GM18909 (cell line): ENCODE data around the gene TMPRSS7.
"Not testable (repeated sequence)": the region's sequence is repeated elsewhere in the genome, so short reads cannot be mapped to it uniquely, and the experiment has no call there.

Source experiments
- ATAC-seq: cut with Tn5 transposase; IDR thresholded peaks from one replicate; pipeline ENCODE4 v1.9.1; 2021; ENCODE audit warnings: mild to moderate bottlenecking; ENCODE audit not compliant: unreplicated experiment, poor library complexity

The TMPRSS7 gene

DNA sequence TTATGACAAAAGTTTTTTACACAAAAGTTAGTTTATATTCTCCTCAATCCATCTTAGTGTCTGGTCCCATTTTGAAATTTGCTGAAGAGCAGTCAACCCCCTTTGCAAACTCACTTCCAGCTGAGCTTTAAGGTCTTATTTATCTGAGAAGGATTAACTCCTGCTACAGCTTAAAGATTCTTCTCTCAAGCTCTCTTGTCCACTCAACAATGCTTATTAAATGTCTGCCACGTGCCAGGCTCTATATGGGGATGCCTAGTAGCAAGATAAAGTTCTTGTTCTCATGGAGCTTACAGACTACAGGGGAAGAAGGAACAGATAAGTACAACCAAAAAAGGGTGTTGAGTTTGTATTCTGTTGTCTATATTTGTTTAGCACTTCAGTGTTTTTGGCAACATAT lies 18.7 kb downstream of the TMPRSS7 start:
- ATAC-seq = no peak

DNA sequence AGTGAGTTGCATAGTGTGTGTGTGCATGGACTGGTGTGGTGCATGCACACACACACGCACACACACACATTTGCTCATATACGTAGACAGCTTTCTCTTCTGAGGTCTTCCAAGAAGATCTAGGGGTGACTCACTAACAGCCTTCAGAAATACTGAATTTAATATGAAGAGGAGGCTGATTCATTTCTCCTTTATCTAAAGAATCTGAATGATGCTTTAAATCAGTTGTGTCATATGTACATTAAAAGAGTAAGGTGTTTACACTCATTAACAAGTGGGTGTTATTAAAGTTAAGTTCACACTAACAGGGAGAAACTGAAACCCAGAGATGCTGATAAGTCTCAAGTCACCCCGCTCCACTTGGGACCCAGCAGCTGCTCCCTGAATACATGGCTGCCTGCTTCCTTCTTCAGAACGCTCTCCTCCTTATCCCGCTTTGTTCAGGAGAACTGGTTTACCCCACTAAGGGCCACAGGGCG lies 22.0 kb downstream of the TMPRSS7 start:
- ATAC-seq = no peak

DNA sequence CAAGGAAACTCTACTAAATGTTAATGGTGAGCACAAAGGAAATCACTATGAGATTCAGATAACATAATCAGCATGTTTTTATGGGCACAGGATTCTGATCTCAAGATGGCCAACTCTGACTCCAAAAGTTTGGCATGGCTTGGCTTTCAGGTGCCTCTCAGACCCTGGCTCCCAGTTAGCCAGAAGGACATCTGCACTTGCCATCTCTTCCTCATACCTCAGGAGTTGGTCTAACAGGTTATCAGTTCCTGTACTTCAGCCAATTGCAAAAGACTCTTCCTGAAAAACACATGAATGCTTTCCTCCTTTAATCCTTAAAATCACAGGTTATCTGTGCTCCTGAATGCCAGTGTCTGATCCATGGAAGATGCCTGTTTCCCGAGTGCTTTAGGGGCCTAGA lies 25.0 kb downstream of the TMPRSS7 start:
- ATAC-seq = no peak

DNA sequence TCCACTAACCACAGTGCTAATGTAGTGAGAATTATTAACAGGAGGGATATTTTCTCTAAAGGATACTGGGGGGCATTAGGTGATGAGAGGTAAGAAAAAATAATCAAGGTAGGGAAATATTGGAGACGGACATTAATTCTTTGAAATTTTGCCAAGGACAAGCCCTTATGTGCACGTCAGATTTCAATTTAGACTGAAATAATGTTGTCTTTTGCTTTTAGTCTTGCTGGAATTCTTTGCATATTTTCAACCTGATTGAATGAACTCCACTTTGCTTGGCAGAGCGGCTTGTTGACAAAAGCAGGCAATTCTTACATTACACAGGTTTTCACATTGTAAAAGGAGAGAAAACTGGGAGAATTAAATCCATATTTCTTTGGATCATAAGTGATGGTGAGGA lies 26.6 kb downstream of the TMPRSS7 start:
- no peak for ATAC-seq

DNA sequence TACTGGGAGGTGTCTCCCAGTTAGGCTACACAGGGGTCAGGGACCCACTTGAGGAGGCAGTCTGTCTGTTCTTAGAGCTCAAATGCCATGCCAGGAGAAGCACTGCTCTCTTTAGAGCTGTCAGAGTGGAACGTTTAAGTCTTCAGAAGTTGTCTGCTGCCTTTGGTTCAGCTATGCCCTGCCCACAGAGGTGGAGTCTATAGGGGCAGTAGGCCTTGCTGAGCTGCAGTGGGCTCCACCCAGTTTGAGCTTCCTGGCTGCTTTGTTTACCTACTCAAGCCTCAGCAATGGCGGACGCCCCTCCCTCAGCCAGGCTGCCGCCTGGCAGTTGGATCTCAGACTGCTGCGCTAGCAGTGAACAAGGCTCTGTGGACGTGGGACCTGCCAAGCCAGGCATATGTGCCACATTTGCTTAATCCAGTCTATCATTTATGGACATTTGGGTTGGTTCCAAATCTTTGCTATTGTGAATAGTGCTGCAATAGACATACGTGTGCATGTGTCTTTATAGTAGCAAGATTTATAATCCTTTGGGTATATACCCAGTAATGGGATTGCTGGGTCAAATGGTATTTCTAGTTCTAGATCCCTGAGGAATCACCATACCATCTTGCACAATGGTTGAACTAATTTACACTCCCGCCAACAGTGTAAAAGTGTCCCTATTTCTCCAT lies 38.0 kb downstream of the TMPRSS7 start:
- ATAC-seq = not testable (repeated sequence)

DNA sequence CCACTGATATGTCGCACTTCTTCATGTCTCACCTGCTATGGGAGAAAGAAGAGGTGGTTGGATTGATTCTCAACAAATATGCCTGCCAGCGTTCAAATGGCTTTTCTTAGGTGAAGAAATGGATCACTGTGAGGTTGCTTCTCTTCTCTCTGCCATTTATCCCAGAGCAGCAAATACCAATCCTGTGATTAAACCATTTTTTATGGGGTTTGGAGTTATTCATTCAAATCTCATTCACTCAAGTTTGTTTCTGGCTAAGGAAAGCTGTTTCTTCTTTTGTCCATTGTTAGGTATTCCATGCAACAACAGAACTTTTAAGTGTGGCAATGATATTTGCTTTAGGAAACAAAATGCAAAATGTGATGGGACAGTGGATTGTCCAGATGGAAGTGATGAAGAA lies 39.5 kb downstream of the TMPRSS7 start:
- ATAC-seq = no peak

DNA sequence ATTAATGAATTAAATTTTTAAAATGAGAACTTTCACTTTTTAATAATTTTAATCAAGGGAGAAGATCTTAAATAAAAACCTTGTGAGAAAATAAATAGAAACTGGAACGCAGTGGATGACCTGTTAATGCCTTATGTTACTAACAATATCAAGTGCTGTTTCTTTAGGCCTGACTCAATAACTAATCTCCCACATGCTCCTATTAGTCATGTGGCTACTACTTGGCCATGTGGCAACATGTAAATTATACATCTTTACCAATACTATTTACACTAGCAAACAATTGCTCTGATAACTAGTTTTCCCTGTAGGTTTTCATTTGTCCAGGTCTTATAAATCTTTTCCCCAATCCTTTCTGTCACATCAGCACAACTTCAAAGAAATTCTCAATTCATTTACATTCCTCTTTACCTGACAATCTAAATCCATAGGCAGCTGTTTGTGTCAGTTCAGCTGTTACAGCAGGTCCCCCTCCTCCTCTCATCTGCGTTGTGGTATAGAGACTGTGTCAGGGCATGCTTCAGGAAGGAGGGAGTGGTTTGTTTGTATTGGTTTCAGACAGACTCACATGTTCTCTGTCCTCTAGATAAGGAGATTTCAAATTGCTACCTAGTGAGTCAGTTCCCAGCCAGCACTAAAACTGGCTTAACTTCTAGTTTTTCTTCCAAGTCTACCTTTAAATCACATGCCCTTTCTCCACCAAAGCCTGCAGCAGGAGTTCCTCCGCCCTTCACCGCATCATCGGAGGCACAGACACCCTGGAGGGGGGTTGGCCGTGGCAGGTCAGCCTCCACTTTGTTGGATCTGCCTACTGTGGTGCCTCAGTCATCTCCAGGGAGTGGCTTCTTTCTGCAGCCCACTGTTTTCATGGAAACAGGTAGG lies 40.3 kb downstream of the TMPRSS7 start:
- ATAC-seq = peak; percentile 77

DNA sequence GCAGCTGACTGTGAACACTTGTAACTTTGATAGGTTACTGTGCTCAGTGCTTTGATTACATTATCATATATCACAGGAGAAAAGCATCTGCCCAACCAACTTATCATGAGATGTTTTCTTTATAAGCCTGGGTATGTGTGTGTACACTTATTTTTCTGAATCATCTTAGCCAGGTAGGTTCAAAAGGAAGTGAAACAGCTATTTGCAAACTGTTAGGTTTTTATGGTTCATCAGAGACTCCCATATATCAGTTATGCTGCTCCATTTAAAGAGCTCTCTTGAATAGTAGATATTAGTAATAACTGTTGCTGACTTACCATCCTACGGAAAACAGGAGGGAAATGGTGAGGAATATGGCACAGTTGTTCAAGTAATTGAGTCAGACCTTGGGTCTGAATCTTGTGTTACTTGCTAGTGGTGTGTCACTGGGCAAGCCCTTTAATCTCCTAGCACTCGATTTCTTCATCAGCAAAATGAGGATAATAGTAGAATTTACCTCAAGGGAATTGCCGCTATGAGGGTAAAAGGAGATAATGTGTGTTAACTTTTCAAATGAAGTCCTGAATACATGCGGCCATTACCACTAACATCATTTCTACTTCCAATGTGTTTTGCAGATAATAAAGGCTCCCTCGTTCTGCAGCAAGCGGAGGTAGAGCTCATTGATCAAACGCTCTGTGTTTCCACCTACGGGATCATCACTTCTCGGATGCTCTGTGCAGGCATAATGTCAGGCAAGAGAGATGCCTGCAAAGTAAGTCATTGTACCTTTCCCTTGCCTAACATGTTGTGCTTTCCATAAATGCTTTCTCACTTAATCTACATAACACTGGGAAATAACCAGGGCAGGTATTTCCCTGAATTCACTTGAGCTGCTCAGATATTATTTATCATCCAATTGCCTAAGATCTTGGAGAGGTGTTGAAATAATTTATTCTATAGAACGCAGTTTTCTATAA lies 43.9 kb downstream of the TMPRSS7 start:
- ATAC-seq = no peak

DNA sequence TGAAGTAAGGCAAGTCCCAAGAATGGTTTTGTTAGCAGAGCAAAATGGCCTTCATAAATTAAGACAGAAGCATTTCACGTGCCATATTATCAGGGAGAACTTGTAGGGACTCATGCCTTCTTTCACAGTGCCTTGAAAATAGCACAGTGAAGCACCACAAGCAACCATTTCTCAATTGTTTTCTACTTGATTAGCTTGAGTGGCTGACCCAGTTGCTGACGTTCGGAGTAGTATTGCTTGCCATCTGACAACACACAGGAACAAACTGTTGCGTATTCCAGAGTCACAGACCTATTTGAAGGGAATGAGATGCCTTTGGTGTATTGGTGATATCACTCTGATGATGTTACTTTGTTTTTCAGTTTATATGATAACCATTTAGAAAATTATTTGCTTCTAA lies 48.7 kb downstream of the TMPRSS7 start:
- no peak for ATAC-seq

DNA sequence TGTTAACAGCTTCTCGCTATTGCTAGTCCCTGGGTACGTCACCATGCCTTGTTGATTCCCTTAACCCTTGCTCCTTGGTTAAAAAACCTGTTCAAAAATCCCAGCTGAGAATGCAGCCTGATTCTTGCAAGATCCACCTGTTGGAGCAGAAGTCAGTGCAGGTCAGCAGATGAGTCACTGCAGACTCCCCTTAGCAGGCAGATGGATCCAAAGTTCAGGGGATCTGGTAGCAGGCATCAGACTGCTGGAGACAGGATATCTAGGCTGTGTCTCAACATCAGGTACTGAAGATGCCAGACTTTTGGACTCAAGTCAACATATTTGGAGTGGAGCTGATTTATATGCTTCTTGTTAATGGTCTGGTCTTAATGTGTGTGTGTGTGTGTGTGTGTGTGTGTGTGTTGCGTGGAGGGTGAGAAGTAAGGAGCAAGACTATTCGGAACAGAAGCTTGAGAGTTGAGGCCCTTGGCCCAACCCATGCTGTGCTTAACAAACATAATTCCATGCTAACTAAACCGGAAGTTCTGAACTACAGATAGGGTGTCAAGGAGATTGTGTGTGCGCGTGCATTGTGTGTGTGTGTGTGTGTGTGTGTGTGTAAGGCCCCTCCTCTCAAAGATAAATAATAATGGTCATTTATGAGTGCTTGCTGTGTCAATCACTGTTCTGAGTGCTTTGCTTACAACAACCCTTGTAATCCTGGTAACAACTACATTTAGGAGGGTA lies 50.6 kb downstream of the TMPRSS7 start:
- ATAC-seq = no peak

DNA sequence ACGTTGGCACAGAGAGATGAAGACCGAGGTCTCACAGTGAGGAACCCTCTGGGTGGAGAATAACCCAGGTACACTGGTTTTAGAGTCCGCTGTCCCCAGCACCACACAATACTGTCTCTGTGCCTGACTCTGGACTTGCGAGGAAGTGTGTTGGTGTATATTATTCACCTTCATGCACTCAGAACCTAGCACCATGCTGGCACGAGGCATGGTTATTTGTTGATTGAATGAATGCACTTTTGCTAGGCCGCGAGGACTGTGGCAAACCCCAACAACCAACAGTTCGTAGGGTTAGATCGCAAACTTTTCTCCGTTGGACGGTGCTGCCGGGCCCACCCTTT lies 51.2 kb downstream of the TMPRSS7 start:
- ATAC-seq = peak; percentile 5

DNA sequence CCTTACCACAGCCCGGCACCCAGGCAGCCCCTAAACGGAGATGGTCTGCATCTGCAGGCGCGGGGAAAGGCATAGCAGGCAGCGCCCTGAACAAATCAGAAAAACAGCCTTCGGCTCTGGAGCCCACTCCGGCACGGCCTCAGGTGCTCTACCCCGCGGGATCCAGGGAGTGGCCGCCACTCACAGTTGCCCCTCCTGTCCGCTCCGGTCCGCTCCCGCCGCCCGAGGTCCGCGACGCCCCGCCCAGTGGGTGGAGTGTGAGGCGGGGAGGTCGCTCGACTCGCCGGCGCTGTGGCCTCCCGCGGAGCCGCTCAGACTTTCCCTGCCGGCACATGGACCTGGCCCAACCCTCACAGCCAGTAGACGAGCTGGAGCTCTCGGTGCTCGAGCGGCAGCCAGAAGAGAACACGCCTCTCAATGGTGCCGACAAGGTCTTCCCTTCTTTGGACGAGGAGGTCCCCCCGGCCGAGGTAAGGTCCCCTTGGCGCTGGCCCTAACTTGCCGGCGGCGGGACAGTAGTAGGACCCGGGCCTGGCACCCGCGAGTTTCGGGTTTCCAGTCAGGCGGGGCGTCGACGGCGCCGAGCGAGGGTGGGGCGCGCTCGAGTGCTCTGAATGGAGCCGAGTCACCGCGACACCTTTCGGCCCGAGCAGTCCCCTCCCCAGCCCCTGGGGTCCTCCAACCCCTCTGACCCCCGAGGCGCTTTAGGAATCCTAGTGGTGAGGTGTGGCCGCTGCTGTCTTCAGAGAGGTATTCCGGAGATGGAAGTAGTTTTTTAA lies 51.7 kb downstream of the TMPRSS7 start, which contains the start of gene C3orf52:
C3orf52 (plus strand) TSS at position 314 of the 779 bp plus-strand sequence; CDS start at position 333, 19 bp downstream.
- peak; percentile 79 for ATAC-seq

DNA sequence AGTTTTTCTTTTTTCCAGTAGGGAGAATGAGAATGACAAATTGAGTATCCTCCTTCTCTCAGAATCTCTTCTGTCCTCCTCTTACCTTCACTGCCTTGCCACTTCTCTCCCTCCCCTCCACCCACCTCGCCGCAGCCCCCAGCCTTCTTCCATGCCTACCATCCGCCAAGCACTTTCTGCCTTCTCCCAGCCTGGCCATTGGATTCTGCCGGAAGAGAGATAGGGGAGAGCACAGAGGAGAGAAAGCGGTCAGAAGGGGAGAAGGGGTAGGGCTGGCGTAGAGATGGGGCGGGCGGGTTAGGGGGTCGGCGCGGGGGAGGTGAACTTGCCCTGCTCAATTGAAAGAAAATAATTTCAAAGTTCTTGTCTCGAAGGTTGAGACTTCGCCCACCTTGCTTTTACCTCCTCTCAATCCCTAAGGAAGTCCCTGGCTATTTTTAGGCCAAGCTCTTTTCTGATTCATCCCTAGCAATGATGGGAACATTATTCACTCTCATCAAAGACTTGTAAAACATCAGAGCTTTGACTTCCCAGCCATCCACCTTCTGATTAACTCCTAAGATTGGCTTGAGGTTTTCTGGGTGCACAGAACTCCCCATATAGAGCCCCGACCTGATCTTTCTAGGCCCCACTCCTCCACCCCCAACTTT lies 52.5 kb downstream of the TMPRSS7 start:
- ATAC-seq = no peak

DNA sequence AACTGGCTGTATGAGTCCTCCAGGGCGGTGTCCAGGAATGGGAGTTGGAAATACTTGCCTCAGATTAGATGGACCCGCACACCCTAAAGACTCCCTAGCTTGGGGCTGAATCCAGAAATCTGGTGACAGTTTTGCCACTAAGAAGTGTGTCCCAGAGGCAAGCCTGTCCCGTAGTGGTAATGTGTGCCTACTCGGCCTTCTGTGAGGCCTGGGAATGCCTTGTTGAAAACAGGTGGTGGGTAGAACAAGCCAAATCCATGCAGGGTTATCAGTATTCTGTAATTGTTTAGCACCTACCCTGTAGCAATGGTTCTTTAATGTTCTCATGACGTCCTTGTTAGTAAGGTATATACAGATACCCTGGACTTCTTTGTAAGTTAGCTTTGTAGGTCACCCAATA lies 53.2 kb downstream of the TMPRSS7 start:
- no peak for ATAC-seq

DNA sequence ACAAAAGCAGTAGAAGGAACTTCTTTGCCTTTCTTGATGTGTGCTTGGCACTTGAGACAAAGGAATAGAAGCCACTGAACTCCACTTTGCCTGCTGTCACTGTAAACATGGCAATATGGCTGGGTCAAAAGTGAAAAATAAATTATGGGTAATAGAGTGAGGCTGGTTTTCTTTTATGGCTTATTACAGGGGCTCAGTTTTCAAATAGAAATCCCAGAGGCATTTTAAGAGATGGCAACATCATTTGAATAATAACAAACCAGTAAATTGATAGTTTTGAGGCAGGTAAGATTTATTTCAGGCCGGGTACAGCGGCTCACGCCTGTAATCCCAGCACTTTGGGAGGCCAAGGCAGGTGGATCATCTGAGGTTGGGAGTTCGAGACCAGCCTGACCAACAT lies 54.4 kb downstream of the TMPRSS7 start:
- ATAC-seq = no peak

DNA sequence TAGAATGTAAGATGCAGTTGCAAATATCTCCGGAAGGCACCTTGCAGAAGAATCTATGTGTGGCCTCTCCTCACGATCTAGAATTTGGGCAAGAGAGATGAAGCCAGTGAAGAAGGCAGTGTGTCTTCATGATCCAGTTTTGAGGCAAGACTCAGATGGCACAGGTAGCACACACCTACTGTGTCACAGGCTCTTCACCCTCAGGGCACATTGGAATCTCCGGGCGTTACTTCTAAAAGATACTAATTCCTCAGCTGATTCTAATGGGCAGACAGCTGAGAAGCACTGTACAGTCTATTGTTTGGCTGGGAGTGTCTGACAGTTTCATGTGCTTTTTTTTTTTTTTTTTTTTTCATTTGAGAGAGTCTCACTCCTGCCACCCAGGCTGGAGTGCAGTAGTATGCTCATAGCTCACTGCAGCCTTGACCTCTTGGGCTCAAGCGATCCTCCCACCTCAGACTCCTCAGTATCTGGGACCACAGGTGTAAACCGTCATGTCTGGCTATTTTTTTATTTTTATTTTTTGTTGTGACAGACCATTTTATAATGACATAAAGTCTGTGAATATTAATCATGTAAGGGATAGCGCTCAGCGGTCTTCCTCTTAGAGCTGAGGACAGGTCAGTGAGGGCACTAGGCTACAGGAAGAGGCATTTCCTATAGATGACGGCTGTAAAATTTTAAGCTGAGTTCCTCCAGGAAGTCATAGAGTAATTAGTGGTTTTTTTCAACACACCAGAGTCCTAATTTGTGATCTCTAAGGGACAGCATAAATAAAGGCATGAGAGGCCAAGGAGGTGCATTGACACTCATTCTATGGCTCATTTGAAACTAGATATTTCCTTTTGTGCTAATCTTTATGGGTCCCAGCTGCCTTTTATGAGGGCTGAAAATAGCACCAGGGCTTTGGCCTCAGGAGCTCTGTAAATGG lies 55.7 kb downstream of the TMPRSS7 start:
- ATAC-seq = no peak

DNA sequence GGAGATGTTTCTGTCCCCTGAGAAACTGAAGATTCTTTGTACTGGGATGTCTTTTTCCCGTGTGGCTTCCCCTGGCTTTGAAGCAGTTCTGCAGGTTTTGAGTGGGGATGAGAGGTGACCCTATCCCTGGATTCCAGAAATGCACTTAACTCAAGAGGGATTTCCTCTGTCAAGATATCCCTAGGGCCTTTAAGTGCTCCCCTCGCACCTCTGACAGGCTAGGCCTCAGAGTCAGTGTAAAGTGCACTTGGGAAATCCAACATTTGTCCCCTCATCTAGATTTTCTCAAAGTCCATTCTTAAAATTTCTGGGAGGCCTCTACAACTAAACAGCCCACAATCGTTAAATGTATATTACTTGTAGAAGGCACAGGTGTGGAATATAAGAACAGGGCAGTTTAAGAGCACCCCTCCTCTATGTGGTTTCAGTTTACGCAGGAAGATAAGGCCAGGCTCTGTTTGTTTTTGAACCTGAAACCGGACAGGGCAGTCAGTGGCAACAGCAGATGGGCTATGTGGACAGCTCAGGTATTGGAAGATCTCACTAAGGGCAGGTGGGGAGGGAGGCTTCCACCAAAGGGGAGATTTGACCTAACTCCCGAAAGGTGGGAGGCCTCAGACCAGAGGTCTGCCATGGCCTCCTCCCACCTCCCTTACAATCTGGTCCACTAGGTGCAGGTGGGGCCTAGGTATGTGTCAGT lies 56.5 kb downstream of the TMPRSS7 start:
- ATAC-seq = no peak
